Astrocyte (in vitro differentiated cells and primary cell): ENCODE results near the gene KHNYN. TPM values are rescaled to one million over a fixed set of nuclear protein-coding genes. Genes with fewer than 3 reads are reported as not detected.

Source experiments
- DNase-seq: peaks from one replicate; pipeline ENCODE4 v3.0.0-alpha.2; 2010; ENCODE audit warnings: low read depth
- FAIRE-seq: peaks from 2 replicates; lab custom pipeline; 2011; peaks lifted over from hg19 to GRCh38; lab: Jason Lieb, UNC
- H2AFZ ChIP-seq: 2 replicates; pipeline ENCODE4 v1.6.0; 2012; ENCODE audit warnings: low read depth, low read length, inconsistent platforms
- H3K27ac ChIP-seq: 2 replicates; pipeline ENCODE4 v1.5.1; 2011; ENCODE audit warnings: low read depth, low read length, inconsistent platforms
- H3K27me3 ChIP-seq: 2 replicates; pipeline ENCODE4 v1.6.0; 2011; ENCODE audit warnings: low read length, inconsistent platforms; ENCODE audit not compliant: insufficient read depth
- H3K36me3 ChIP-seq: 2 replicates; pipeline ENCODE4 v1.5.1; 2011; ENCODE audit warnings: low read length, inconsistent platforms; ENCODE audit not compliant: insufficient read depth
- H3K4me1 ChIP-seq: 2 replicates; pipeline ENCODE4 v1.5.1; 2011; ENCODE audit warnings: low read length, inconsistent platforms; ENCODE audit not compliant: insufficient read depth
- H3K4me2 ChIP-seq: 2 replicates; pipeline ENCODE4 v1.6.0; 2012; ENCODE audit warnings: low read length, inconsistent platforms
- H3K4me3 ChIP-seq: 2 replicates; pipeline ENCODE4 v1.5.1; 2011; ENCODE audit warnings: low read depth, mild to moderate bottlenecking, low read length, inconsistent platforms; ENCODE audit not compliant: insufficient read depth
- H3K79me2 ChIP-seq: 2 replicates; pipeline ENCODE4 v1.6.0; 2012; ENCODE audit warnings: mild to moderate bottlenecking, low read length, inconsistent platforms; ENCODE audit not compliant: insufficient read depth
- H3K9ac ChIP-seq: 2 replicates; pipeline ENCODE4 v1.6.0; 2012; ENCODE audit warnings: mild to moderate bottlenecking, low read length, inconsistent platforms
- H3K9me3 ChIP-seq: 2 replicates; pipeline ENCODE4 v1.5.1; 2012; ENCODE audit warnings: low read depth, mild to moderate bottlenecking, low read length, inconsistent platforms; ENCODE audit not compliant: insufficient read depth
- H4K20me1 ChIP-seq: 2 replicates; pipeline ENCODE4 v1.6.0; 2012; ENCODE audit warnings: low read length, inconsistent platforms; ENCODE audit not compliant: insufficient read depth
- H3K27ac Mint-ChIP-seq: one replicate; pipeline ENCODE4 v1.8.0; 2021; ENCODE audit warnings: mild to moderate bottlenecking, mixed read lengths; ENCODE audit not compliant: unreplicated experiment
- H3K27me3 Mint-ChIP-seq: one replicate; pipeline ENCODE4 v1.8.0; 2021; ENCODE audit warnings: low read depth, mixed read lengths; ENCODE audit not compliant: unreplicated experiment
- H3K36me3 Mint-ChIP-seq: one replicate; pipeline ENCODE4 v1.8.0; 2021; ENCODE audit warnings: low read depth, mixed read lengths; ENCODE audit not compliant: unreplicated experiment
- H3K4me1 Mint-ChIP-seq: one replicate; pipeline ENCODE4 v1.8.0; 2021; ENCODE audit warnings: low read depth, mixed read lengths; ENCODE audit not compliant: unreplicated experiment
- H3K4me3 Mint-ChIP-seq: one replicate; pipeline ENCODE4 v1.8.0; 2021; ENCODE audit warnings: mild to moderate bottlenecking, moderate library complexity, mixed read lengths; ENCODE audit not compliant: unreplicated experiment
- H3K9me3 Mint-ChIP-seq: one replicate; pipeline ENCODE4 v1.8.0; 2021; ENCODE audit warnings: mild to moderate bottlenecking, mixed read lengths; ENCODE audit not compliant: unreplicated experiment
- CTCF ChIP-seq: IDR thresholded peaks from 2 replicates; pipeline ENCODE4 v1.5.1; 2011; ENCODE audit warnings: low read depth, mild to moderate bottlenecking, inconsistent platforms, low read length, moderate library complexity; ENCODE audit not compliant: insufficient read depth
- EZH2 ChIP-seq: IDR thresholded peaks from 2 replicates; pipeline ENCODE4 v1.6.1; 2012; ENCODE audit warnings: mild to moderate bottlenecking, low read length, inconsistent platforms; ENCODE audit not compliant: insufficient read depth
- total RNA-seq: library from RNA; stranded (reverse); gene quantifications from 2 replicates; pipeline ENCODE4 v1.2.1, GENCODE V29; 2021

The KHNYN gene
- total RNA-seq, 1 donor from 2014 or later, result 45.5 TPM

GRCh38 chr14:24426150-24426911, 3.4 kb upstream of the KHNYN start:
- no peak overlapping the region for H2AFZ ChIP-seq
- FAIRE-seq (no peak), DNase-seq (no peak)
- no peaks in the 10 kb centered on the region for H3K36me3 Mint-ChIP-seq
- H3K27me3 ChIP-seq, result peaks cover 13% of the 10 kb centered on the region
- no peaks in the 10 kb centered on the region for H3K36me3 ChIP-seq
- no peaks in the 10 kb centered on the region for H3K9me3 Mint-ChIP-seq
- peak overlapping the region; percentile 66 for H3K4me3 Mint-ChIP-seq
- H3K79me2 ChIP-seq, result peaks cover 13% of the 10 kb centered on the region
- TF ChIP-seq CTCF, result no peak
- no peak for TF ChIP-seq EZH2
- peak overlapping the region; percentile 5 for H3K27ac Mint-ChIP-seq
- peaks cover 7% of the 10 kb centered on the region for H4K20me1 ChIP-seq
- H3K4me1 ChIP-seq, result peaks cover 18% of the 10 kb centered on the region
- H3K27me3 Mint-ChIP-seq, result peaks cover 2% of the 10 kb centered on the region
- peaks cover 18% of the 10 kb centered on the region for H3K4me1 Mint-ChIP-seq
- no peak overlapping the region for H3K9ac ChIP-seq
- H3K4me3 ChIP-seq, result no peak overlapping the region
- H3K27ac ChIP-seq, result no peak overlapping the region
- H3K4me2 ChIP-seq, result peak overlapping the region; percentile 15
- no peaks in the 10 kb centered on the region for H3K9me3 ChIP-seq

GRCh38 chr14:24426912-24427536, 2.7 kb upstream of the KHNYN start:
- Histone ChIP-seq H3K27me3 (peaks cover 12% of the 10 kb centered on the region), H3K9me3 (no peaks in the 10 kb centered on the region), H3K36me3 (no peaks in the 10 kb centered on the region), H3K27ac (no peak overlapping the region), H3K4me2 (no peak overlapping the region), H3K4me1 (peaks cover 24% of the 10 kb centered on the region), H2AFZ (no peak overlapping the region), H4K20me1 (peaks cover 14% of the 10 kb centered on the region), H3K4me3 (no peak overlapping the region), H3K9ac (no peak overlapping the region), H3K79me2 (peaks cover 20% of the 10 kb centered on the region)
- no peak for TF ChIP-seq CTCF
- TF ChIP-seq EZH2, result no peak
- Mint-ChIP-seq H3K27ac (peak overlapping the region; percentile 5), H3K4me1 (peaks cover 23% of the 10 kb centered on the region), H3K36me3 (no peaks in the 10 kb centered on the region), H3K4me3 (peak overlapping the region; percentile 66), H3K27me3 (peaks cover 2% of the 10 kb centered on the region), H3K9me3 (no peaks in the 10 kb centered on the region)
- no peak for DNase-seq
- FAIRE-seq, result no peak
